NCI-H446 treated with DMSO at 0.1 percent for 48 hours (cell line): Measurements from ENCODE around the gene NTM.

Source experiments
- DNase-seq: peaks from one replicate; lab custom pipeline; 2025; lab: John Stamatoyannopoulos, UW

NTM gene

GRCh38 chr11:131687291-131688047 lies 317.1 kb downstream of the NTM start:
- DNase-seq: no peak

DNA sequence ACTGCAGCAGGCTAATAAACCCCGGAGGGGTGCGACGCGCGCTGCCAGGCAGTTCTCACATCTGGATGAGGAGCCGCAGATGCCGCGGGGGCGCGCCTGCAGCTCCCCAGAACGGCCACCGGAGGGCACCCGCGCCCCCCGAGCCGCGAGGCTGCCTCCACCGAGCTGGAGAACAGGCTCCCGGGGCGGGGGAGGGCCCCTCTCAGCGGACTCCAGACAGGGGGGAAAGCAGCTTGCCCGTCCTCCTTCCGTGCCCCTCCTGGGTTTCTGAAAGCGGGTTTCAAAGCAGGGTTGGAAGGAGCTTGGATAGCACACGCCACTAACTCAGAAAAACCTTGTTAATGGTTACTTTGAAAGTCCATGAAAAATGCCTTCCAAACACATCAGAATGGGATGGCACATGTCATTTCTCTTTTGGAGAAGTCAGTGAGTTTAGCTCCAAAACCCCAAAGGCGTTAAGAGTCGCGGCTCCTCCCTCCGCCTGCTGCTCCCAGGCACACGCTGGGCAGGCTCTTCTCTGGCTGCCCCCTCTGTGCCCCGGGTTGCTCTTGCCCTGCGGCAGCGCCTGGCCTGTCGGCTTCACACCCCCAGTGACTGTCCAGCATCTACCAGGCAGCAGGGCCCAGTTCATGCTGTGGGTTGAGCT lies 317.8 kb downstream of the NTM start:
- DNase-seq: no peak

GRCh38 chr11:131689049-131689925 lies 318.9 kb downstream of the NTM start:
- DNase-seq: no peak

- DNase-seq: no peak
Measured at GRCh38 chr11:131690362-131690761, 319.9 kb downstream of the NTM start.

DNA sequence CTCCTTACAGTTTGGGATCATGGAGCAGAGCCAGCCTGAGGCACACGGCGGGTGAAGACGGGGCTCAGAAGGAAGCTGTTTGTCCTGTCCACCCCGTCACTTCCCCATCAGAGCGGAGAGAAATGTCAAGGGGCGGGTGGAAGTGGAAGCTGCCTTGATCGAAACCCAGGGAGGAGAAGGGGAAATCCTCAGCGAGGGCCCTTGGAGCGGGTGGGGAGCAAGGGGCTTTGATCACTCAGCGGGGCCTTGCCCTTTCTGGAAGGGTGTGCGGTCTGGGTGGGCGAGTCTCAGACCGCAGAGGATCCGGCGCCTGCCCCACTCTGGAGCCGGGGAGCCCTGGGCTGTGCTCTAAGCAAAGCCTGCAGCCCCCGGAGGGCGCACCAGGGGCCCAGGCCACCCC lies 320.4 kb downstream of the NTM start:
- no peak for DNase-seq

GRCh38 chr11:131691181-131692041 lies 321.0 kb downstream of the NTM start:
- DNase-seq: no peak

DNA sequence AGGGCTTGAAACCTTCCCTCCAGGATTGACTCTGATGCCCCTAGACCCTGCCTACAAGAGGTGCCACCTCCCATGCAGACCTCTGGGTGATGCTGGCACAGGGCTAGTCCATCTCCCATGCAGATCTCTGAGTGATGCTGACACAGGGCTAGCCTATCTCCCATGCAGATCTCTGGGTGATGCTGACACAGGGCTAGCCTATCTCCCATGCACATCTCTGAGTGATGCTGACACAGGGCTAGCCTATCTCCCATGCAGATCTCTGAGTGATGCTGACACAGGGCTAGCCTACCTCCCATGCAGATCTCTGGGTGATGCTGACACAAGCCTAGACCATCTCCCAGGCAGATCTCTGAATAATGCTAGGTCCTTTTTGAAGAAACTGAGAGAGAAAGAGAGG lies 321.7 kb downstream of the NTM start:
- no peak for DNase-seq

DNA sequence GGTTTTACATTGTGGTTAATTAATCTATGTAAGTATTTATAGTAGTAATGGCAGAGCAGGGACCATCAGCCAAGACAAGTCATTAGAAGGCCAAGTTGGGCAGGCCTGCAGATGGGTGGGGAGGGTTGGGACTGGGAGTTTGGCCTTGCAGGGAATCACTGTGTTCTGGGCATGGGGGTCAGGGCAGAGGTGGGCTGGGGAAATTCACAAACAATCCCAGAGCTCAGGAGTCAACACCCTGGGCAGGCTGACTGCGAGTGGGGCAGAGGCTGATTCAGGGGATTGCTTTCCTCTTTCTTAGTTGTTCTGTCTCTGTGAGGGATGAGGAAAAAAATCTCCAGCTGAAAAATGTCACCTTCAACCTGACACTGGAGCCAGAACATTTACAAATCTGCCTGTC lies 322.5 kb downstream of the NTM start:
- DNase-seq: no peak

DNA sequence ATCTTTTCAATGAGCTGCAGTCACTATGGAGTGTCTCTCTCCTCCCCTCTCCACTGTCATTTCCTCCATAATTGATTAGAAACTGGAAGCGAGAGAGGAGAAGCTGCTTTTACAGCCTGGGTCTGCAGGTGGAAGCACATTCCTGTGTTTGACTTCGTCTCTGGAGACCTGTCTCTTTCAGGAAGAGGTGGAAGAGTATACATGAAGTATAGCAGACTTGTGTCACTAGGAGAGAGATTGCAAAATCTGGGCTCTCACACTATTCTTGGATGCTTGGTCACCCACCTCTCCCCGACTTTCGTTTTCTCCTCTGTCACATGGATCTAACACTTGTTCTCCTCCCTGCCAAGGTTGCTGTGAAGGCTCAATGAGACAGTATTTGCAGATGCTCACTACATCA lies 323.3 kb downstream of the NTM start:
- DNase-seq: no peak

- no peak for DNase-seq
Measured at GRCh38 chr11:131694526-131695424, 324.4 kb downstream of the NTM start.

DNA sequence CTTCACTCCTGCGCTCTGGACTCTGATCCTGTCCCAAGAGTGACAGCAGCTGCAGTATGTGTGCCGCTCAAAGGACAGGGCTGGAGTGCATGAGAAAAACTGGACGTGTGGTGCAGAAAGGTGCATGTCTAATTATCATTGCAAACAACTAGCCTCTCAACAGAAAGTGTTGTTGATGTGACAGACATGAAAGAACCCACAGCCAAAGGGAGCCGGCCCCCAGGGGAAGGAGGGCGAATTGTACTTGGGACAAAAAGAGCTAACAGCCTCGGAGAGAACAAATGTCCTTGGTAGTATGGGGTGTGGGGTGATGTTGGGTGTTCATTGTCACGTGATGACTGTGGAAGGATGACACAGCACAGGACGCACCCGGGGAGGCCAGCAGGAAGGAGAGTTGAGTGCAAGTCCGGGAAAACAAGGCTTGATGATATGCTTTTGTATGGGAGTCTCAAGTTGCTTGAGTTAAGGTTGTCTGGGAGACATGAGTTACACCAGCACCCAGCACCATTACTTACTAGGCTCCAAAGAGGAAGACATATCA lies 325.5 kb downstream of the NTM start:
- no peak for DNase-seq

- DNase-seq: no peak
Measured at GRCh38 chr11:131696690-131697089, 326.3 kb downstream of the NTM start.

DNA sequence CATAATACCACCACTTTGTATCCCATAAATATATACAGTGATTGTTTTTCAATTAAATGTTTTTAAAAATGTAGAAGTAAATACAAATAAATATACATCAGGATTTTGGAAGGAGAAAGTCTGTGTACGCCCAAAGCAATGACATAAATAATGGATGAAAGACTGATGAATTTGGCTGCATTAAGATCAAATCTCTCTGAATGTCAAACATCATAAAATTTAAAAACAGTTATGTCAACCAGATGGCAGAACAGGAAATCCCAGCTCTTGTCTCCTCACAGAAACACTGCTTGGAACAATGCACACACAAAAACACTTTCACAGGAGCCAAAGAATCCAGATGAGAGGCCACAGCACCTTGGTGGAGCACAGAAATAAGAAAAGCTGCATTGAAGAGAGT lies 332.9 kb downstream of the NTM start:
- no peak for DNase-seq

DNA sequence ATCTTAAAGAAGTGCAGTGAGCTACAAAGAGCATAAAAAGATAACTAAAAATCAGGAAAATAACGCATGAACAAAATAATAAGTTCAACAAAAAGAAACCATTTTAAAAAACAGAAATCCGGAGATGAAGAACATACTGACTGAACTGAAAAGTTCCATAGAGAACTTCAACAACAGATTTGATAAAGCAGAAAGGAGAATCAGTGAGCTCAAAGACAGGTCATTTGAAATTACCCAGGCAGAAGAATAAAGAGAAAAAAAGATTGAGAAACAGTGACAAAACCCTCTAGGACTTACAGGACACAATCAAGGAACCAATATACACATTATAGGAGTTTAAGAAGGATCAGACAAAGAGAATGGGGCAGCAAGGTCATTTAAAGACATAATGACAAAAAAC lies 334.3 kb downstream of the NTM start:
- no peak for DNase-seq

GRCh38 chr11:131710511-131710910 lies 340.1 kb downstream of the NTM start:
- no peak for DNase-seq

GRCh38 chr11:131712897-131713296 lies 342.5 kb downstream of the NTM start:
- no peak for DNase-seq

GRCh38 chr11:131713529-131714134 lies 343.2 kb downstream of the NTM start:
- DNase-seq: no peak

- no peak for DNase-seq
Measured at GRCh38 chr11:131717616-131718015, 347.2 kb downstream of the NTM start.

- DNase-seq: no peak
Measured at GRCh38 chr11:131723088-131723487, 352.7 kb downstream of the NTM start.

DNA sequence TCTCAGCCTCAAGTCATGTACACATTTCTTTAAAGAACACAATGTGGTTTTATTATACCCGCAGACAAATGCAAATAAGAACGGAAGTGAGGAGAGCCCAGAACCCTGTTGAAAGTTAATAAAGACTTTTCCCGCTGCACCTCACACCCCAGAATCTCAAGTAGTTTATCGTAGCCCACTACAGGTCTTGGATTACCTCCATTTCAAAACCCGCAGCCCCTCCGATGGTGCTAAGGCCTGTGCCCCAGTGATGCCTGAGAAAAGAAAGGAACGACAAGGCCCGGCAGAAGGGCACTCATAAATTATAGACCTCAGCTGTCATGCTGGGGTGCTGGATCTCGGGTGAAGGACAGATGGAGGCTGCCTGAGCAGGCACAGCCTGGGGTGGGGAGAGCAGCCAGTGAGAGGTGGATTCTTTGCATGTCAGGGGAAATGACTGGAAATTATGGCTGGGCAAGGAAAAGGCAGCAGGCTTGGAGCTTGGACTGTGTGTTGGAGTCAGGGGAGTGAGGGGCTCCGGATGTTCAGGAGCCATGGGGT lies 354.1 kb downstream of the NTM start:
- no peak for DNase-seq
